Neural cell (in vitro differentiated cells): ENCODE measurements around the gene TCP11.
"Not testable (repeated sequence)": the region's sequence is repeated elsewhere in the genome, so short reads cannot be mapped to it uniquely, and the experiment has no call there.

Experiments
- EP300 ChIP-seq: fragments of 450-650 bp; conservative IDR thresholded peaks from 2 replicates; pipeline ENCODE4 v1.6.1; 2014; ENCODE audit warnings: antibody characterized with exemption, mild to moderate bottlenecking, moderate library complexity; ENCODE audit not compliant: poor library complexity, severe bottlenecking
- TAF1 ChIP-seq: IDR thresholded peaks from 2 replicates; pipeline ENCODE4 v1.6.1; 2012; ENCODE audit warnings: low read depth
- TF ChIP-seq, protein P1 (sequence below): IDR thresholded peaks from 2 replicates; pipeline ENCODE4 v1.6.1; 2012; ENCODE audit warnings: borderline replicate concordance
- TF ChIP-seq, protein P2 (sequence below): fragments of 450-650 bp; IDR thresholded peaks from 2 replicates; pipeline ENCODE4 v1.5.1; 2014; ENCODE audit warnings: antibody characterized with exemption, mild to moderate bottlenecking, moderate library complexity; ENCODE audit not compliant: poor library complexity, severe bottlenecking

DNA sequence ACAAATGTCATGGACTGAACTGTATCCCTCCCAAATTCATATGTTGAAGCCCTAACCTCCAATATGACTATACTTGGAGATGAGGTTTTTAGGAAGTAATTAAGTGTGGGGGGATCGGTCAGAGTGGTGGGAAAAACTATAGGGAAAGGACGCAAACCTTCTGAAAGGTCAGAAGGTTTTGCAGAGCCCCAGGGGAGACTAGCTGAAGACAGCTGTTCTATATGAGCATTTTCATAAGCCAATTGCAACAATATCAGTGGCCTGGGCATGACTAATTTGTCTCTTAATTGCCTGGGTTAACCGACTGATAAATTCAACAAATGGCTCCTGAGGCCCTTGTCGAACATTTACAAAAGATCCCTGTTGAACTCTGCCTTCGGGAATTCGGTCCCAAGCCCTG lies 35.1 kb downstream of the TCP11 start:
- TF ChIP-seq, protein P1, sequence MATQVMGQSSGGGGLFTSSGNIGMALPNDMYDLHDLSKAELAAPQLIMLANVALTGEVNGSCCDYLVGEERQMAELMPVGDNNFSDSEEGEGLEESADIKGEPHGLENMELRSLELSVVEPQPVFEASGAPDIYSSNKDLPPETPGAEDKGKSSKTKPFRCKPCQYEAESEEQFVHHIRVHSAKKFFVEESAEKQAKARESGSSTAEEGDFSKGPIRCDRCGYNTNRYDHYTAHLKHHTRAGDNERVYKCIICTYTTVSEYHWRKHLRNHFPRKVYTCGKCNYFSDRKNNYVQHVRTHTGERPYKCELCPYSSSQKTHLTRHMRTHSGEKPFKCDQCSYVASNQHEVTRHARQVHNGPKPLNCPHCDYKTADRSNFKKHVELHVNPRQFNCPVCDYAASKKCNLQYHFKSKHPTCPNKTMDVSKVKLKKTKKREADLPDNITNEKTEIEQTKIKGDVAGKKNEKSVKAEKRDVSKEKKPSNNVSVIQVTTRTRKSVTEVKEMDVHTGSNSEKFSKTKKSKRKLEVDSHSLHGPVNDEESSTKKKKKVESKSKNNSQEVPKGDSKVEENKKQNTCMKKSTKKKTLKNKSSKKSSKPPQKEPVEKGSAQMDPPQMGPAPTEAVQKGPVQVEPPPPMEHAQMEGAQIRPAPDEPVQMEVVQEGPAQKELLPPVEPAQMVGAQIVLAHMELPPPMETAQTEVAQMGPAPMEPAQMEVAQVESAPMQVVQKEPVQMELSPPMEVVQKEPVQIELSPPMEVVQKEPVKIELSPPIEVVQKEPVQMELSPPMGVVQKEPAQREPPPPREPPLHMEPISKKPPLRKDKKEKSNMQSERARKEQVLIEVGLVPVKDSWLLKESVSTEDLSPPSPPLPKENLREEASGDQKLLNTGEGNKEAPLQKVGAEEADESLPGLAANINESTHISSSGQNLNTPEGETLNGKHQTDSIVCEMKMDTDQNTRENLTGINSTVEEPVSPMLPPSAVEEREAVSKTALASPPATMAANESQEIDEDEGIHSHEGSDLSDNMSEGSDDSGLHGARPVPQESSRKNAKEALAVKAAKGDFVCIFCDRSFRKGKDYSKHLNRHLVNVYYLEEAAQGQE: not testable (repeated sequence)
- TF ChIP-seq, protein P2, sequence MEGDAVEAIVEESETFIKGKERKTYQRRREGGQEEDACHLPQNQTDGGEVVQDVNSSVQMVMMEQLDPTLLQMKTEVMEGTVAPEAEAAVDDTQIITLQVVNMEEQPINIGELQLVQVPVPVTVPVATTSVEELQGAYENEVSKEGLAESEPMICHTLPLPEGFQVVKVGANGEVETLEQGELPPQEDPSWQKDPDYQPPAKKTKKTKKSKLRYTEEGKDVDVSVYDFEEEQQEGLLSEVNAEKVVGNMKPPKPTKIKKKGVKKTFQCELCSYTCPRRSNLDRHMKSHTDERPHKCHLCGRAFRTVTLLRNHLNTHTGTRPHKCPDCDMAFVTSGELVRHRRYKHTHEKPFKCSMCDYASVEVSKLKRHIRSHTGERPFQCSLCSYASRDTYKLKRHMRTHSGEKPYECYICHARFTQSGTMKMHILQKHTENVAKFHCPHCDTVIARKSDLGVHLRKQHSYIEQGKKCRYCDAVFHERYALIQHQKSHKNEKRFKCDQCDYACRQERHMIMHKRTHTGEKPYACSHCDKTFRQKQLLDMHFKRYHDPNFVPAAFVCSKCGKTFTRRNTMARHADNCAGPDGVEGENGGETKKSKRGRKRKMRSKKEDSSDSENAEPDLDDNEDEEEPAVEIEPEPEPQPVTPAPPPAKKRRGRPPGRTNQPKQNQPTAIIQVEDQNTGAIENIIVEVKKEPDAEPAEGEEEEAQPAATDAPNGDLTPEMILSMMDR: not testable (repeated sequence)
- TF ChIP-seq TAF1, EP300: not testable (repeated sequence)
